GM18909 (cell line): ENCODE data around the gene PLPP4.

Experiments
- ATAC-seq: cut with Tn5 transposase; IDR thresholded peaks from one replicate; pipeline ENCODE4 v1.9.1; 2021; ENCODE audit warnings: mild to moderate bottlenecking; ENCODE audit not compliant: unreplicated experiment, poor library complexity

The PLPP4 gene

GRCh38 chr10:120514035-120514620, 57.1 kb downstream of the PLPP4 start:
- no peak for ATAC-seq

GRCh38 chr10:120514959-120515358, 57.9 kb downstream of the PLPP4 start:
- ATAC-seq, result no peak

- no peak for ATAC-seq
These were observed 58.7 kb downstream of the PLPP4 start for GRCh38 chr10:120515741-120516140.

GRCh38 chr10:120516426-120516825, 59.4 kb downstream of the PLPP4 start:
- ATAC-seq, result no peak

GRCh38 chr10:120517196-120517595, 60.2 kb downstream of the PLPP4 start:
- ATAC-seq, result no peak

GRCh38 chr10:120517881-120518484, 61.0 kb downstream of the PLPP4 start:
- no peak for ATAC-seq

GRCh38 chr10:120521880-120522279, 64.9 kb downstream of the PLPP4 start:
- no peak for ATAC-seq

GRCh38 chr10:120527691-120528090, 70.7 kb downstream of the PLPP4 start:
- ATAC-seq, result no peak

- ATAC-seq, result no peak
These were observed 73.7 kb downstream of the PLPP4 start for GRCh38 chr10:120530699-120531098.

GRCh38 chr10:120538091-120538490, 81.1 kb downstream of the PLPP4 start:
- no peak for ATAC-seq

GRCh38 chr10:120539076-120539475, 82.0 kb downstream of the PLPP4 start:
- ATAC-seq, result no peak

- no peak for ATAC-seq
These were observed 83.5 kb downstream of the PLPP4 start for GRCh38 chr10:120540486-120540885.

- no peak for ATAC-seq
These were observed 85.0 kb downstream of the PLPP4 start for GRCh38 chr10:120541984-120542383.

GRCh38 chr10:120542591-120542990, 85.6 kb downstream of the PLPP4 start:
- no peak for ATAC-seq

GRCh38 chr10:120543291-120543690, 86.3 kb downstream of the PLPP4 start:
- ATAC-seq, result no peak

GRCh38 chr10:120548210-120548609, 91.2 kb downstream of the PLPP4 start:
- ATAC-seq, result no peak

GRCh38 chr10:120552262-120552661, 95.2 kb downstream of the PLPP4 start:
- ATAC-seq, result no peak

GRCh38 chr10:120553911-120554310, 96.9 kb downstream of the PLPP4 start:
- no peak for ATAC-seq

GRCh38 chr10:120555436-120555835, 98.4 kb downstream of the PLPP4 start:
- no peak for ATAC-seq

- no peak for ATAC-seq
These were observed 99.0 kb downstream of the PLPP4 start for GRCh38 chr10:120555842-120556532.

- ATAC-seq, result no peak
These were observed 100.3 kb downstream of the PLPP4 start for GRCh38 chr10:120557311-120557710.

- ATAC-seq, result no peak
These were observed 102.8 kb downstream of the PLPP4 start for GRCh38 chr10:120559800-120560199.
